ENCODE results near the gene UXT.

UXT gene

GRCh38 chrX:47623540-47624027 is 35.4 kb downstream of the UXT start:
- H3K36me3 ChIP-seq (ENCODE audit: control insufficient read depth, insufficient read depth, low read length), result no peaks in the 10 kb centered on the region
- no peak overlapping the region for H3K27ac ChIP-seq (ENCODE audit: low read depth, low read length)
- H3K27me3 ChIP-seq (ENCODE audit: control insufficient read depth, insufficient read depth, low read length), result no peaks in the 10 kb centered on the region
- H3K4me1 ChIP-seq (ENCODE audit: control insufficient read depth, insufficient read depth, low read length), result no peaks in the 10 kb centered on the region
- no peak overlapping the region for H3K9ac ChIP-seq (ENCODE audit: low read length)
- H3K4me3 ChIP-seq (ENCODE audit: low read length), result peak overlapping the region; percentile 32

- no peaks in the 10 kb centered on the region for H3K36me3 ChIP-seq (ENCODE audit: control insufficient read depth, insufficient read depth, low read length)
- no peak overlapping the region for H3K27ac ChIP-seq (ENCODE audit: low read depth, low read length)
- no peak overlapping the region for H3K4me3 ChIP-seq (ENCODE audit: low read length)
- no peaks in the 10 kb centered on the region for H3K27me3 ChIP-seq (ENCODE audit: control insufficient read depth, insufficient read depth, low read length)
- no peak overlapping the region for H3K9ac ChIP-seq (ENCODE audit: low read length)
- no peaks in the 10 kb centered on the region for H3K4me1 ChIP-seq (ENCODE audit: control insufficient read depth, insufficient read depth, low read length)
Observed at GRCh38 chrX:47621851-47622250, 37.1 kb downstream of the UXT start.

DNA sequence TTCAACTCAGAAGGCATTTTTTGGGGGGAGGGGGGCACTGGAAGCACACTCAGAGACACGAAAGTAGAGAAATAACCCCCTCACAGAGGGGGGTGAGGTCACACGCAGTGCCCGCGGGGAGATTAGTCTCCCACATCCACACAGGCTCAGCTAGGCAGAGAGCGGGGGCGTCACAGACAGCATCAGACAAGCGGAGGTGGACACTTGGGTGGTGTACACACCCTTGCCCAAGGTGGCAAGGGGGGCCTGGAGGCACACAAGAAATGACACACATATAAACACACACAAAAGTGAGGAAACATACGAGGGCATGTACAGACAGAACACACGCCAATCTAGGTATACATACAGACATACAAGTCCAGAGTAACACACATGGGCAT is 38.7 kb downstream of the UXT start:
- no peak overlapping the region for H3K4me3 ChIP-seq (ENCODE audit: low read length)
- no peaks in the 10 kb centered on the region for H3K4me1 ChIP-seq (ENCODE audit: control insufficient read depth, insufficient read depth, low read length)
- H3K27ac ChIP-seq (ENCODE audit: low read depth, low read length), result no peak overlapping the region
- no peak overlapping the region for H3K9ac ChIP-seq (ENCODE audit: low read length)
- H3K27me3 ChIP-seq (ENCODE audit: control insufficient read depth, insufficient read depth, low read length), result no peaks in the 10 kb centered on the region
- no peaks in the 10 kb centered on the region for H3K36me3 ChIP-seq (ENCODE audit: control insufficient read depth, insufficient read depth, low read length)

DNA sequence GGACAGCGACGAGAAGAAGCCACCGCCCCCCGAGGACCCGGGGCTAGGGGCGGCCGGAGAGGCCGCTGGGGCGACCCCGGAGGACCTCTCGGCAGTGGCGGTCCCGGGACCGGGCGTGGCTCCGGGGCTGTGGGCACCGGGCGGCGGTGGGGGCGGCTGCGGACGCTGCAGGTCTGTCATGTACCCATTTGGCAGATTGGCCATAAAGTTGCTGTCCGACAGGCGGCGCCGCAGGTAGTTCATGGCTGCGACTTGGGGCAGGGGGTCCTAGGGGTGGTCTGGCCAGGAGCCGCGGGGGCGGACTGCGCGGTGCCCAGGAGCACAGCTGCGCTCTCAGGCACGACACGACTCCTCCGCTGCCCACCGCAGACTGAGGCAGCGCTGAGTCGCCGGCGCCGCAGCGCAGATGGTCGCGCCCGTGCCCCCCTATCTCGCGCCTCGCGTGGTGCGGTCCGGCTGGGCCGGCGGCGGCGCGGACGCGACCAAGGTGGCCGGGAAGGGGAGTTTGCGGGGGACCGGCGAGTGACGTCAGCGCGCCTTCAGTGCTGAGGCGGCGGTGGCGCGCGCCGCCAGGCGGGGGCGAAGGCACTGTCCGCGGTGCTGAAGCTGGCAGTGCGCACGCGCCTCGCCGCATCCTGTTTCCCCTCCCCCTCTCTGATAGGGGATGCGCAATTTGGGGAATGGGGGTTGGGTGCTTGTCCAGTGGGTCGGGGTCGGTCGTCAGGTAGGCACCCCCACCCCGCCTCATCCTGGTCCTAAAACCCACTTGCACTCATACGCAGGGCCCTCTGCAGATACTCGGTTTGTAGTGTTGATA is 39.3 kb downstream of the UXT start, which contains the start of gene SYN1:
Gene SYN1 (minus strand): TSS at position 372 of the 817 bp plus-strand sequence. CDS start 129 bp downstream, at position 243.
- no peaks in the 10 kb centered on the region for H3K36me3 ChIP-seq (ENCODE audit: control insufficient read depth, insufficient read depth, low read length)
- no peaks in the 10 kb centered on the region for H3K4me1 ChIP-seq (ENCODE audit: control insufficient read depth, insufficient read depth, low read length)
- no peak within 1 kb of the TSS for H3K27ac ChIP-seq (ENCODE audit: low read depth, low read length)
- no peak within 1 kb of the TSS for H3K9ac ChIP-seq (ENCODE audit: low read length)
- no peaks in the 10 kb centered on the region for H3K27me3 ChIP-seq (ENCODE audit: control insufficient read depth, insufficient read depth, low read length)
- H3K4me3 ChIP-seq (ENCODE audit: low read length), result peak within 1 kb of the TSS; percentile 52

- H3K27ac ChIP-seq (ENCODE audit: low read depth, low read length), result no peak overlapping the region
- H3K4me1 ChIP-seq (ENCODE audit: control insufficient read depth, insufficient read depth, low read length), result no peaks in the 10 kb centered on the region
- no peak overlapping the region for H3K9ac ChIP-seq (ENCODE audit: low read length)
- no peaks in the 10 kb centered on the region for H3K36me3 ChIP-seq (ENCODE audit: control insufficient read depth, insufficient read depth, low read length)
- H3K27me3 ChIP-seq (ENCODE audit: control insufficient read depth, insufficient read depth, low read length), result no peaks in the 10 kb centered on the region
- H3K4me3 ChIP-seq (ENCODE audit: low read length), result no peak overlapping the region
Observed at GRCh38 chrX:47618923-47619485, 40.0 kb downstream of the UXT start.

DNA sequence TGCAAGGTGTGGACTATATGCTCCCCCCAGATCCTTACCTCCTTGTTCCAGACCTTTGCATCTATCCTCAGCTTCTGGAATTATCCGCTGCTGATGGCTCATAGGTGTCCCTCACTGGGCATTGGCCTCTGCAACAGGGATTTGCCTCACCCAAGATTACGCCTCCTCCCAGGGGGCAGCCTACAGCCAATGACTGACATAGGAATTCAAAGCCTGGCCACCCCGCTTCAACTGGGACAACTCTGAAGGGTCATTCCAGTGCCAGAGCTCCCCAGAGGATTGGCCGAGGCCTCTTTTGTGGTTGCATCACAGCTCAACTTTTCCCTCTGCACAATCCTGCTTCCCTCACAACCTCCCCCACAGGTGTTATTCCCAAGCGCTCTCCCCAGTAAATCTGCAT is 44.4 kb downstream of the UXT start:
- H3K4me1 ChIP-seq (ENCODE audit: control insufficient read depth, insufficient read depth, low read length), result no peaks in the 10 kb centered on the region
- no peak overlapping the region for H3K27ac ChIP-seq (ENCODE audit: low read depth, low read length)
- no peak overlapping the region for H3K4me3 ChIP-seq (ENCODE audit: low read length)
- H3K27me3 ChIP-seq (ENCODE audit: control insufficient read depth, insufficient read depth, low read length), result no peaks in the 10 kb centered on the region
- H3K36me3 ChIP-seq (ENCODE audit: control insufficient read depth, insufficient read depth, low read length), result no peaks in the 10 kb centered on the region
- no peak overlapping the region for H3K9ac ChIP-seq (ENCODE audit: low read length)

- H3K27me3 ChIP-seq (ENCODE audit: control insufficient read depth, insufficient read depth, low read length), result no peaks in the 10 kb centered on the region
- H3K27ac ChIP-seq (ENCODE audit: low read depth, low read length), result no peak overlapping the region
- H3K4me3 ChIP-seq (ENCODE audit: low read length), result no peak overlapping the region
- H3K4me1 ChIP-seq (ENCODE audit: control insufficient read depth, insufficient read depth, low read length), result no peaks in the 10 kb centered on the region
- no peak overlapping the region for H3K9ac ChIP-seq (ENCODE audit: low read length)
- H3K36me3 ChIP-seq (ENCODE audit: control insufficient read depth, insufficient read depth, low read length), result no peaks in the 10 kb centered on the region
Observed at GRCh38 chrX:47613082-47613481, 45.9 kb downstream of the UXT start.

DNA sequence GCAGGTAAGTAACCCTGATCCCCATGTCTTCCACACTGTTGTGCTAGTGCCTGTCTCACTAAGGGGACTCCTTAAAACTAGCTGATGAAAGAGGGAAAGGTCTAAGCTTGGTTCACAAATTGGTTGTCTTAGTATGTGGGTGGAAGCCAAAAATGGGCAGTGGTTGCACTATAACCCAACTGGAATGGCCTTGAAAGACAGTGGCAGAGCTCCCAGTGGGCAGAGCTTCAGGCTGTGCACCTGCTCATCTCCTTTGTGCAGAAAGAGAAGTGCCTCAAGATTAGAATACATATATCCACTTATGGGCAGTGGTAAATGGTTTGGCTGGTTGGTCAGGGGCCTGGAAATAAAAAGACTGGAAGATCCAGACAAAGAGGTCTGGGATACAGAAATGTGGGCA is 46.6 kb downstream of the UXT start:
- H3K36me3 ChIP-seq (ENCODE audit: control insufficient read depth, insufficient read depth, low read length), result no peaks in the 10 kb centered on the region
- H3K27ac ChIP-seq (ENCODE audit: low read depth, low read length), result no peak overlapping the region
- no peaks in the 10 kb centered on the region for H3K4me1 ChIP-seq (ENCODE audit: control insufficient read depth, insufficient read depth, low read length)
- H3K9ac ChIP-seq (ENCODE audit: low read length), result no peak overlapping the region
- no peaks in the 10 kb centered on the region for H3K27me3 ChIP-seq (ENCODE audit: control insufficient read depth, insufficient read depth, low read length)
- H3K4me3 ChIP-seq (ENCODE audit: low read length), result no peak overlapping the region

DNA sequence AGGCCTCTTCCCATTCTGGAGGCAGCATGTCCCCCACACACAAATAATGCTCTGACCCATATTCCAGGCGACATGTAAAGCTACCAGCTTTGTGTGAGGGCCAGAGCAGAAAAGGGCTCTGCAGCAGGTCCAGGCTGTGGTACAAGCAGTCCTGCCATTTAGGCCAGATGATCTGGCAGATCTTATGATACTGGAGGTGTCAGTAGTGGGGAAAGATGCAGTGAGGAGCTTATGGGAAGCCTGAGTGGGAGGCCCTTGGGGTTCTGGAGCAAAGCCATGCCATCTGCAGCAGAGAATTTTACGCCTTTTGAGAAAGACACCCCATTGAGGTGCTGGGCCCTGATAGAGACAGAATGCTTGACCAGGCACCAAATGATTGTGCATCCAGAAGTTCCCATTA is 47.1 kb downstream of the UXT start:
- no peaks in the 10 kb centered on the region for H3K36me3 ChIP-seq (ENCODE audit: control insufficient read depth, insufficient read depth, low read length)
- no peak overlapping the region for H3K4me3 ChIP-seq (ENCODE audit: low read length)
- H3K9ac ChIP-seq (ENCODE audit: low read length), result no peak overlapping the region
- no peaks in the 10 kb centered on the region for H3K4me1 ChIP-seq (ENCODE audit: control insufficient read depth, insufficient read depth, low read length)
- no peaks in the 10 kb centered on the region for H3K27me3 ChIP-seq (ENCODE audit: control insufficient read depth, insufficient read depth, low read length)
- H3K27ac ChIP-seq (ENCODE audit: low read depth, low read length), result no peak overlapping the region

- Histone ChIP-seq H3K4me3 (ENCODE audit: low read length) (no peak overlapping the region), H3K27me3 (ENCODE audit: control insufficient read depth, insufficient read depth, low read length) (no peaks in the 10 kb centered on the region), H3K36me3 (ENCODE audit: control insufficient read depth, insufficient read depth, low read length) (no peaks in the 10 kb centered on the region), H3K4me1 (ENCODE audit: control insufficient read depth, insufficient read depth, low read length) (no peaks in the 10 kb centered on the region), H3K9ac (ENCODE audit: low read length) (no peak overlapping the region), H3K27ac (ENCODE audit: low read depth, low read length) (no peak overlapping the region)
Observed at GRCh38 chrX:47611489-47611888, 47.5 kb downstream of the UXT start.

DNA sequence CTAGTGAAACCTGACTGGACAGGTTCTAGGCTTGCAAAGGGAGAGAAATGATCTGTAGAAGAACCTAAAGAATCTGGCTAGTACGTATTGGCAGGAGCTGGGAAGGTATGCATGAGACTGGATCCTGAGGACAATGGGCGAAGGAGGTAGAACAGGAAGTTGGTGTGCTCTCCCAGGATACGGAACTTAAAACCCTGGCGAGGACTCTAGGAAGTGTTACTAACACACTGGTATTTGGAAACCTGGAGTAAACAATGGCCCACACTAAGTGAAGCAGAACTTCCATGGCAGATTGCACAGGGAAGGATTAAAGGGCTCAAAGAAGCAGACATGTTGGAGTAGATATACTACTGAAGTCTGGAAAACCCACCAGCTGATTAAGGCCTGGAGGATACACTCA is 48.5 kb downstream of the UXT start:
- H3K36me3 ChIP-seq (ENCODE audit: control insufficient read depth, insufficient read depth, low read length), result no peaks in the 10 kb centered on the region
- no peak overlapping the region for H3K9ac ChIP-seq (ENCODE audit: low read length)
- H3K27ac ChIP-seq (ENCODE audit: low read depth, low read length), result no peak overlapping the region
- H3K4me1 ChIP-seq (ENCODE audit: control insufficient read depth, insufficient read depth, low read length), result no peaks in the 10 kb centered on the region
- H3K27me3 ChIP-seq (ENCODE audit: control insufficient read depth, insufficient read depth, low read length), result no peaks in the 10 kb centered on the region
- no peak overlapping the region for H3K4me3 ChIP-seq (ENCODE audit: low read length)

- Histone ChIP-seq H3K36me3 (ENCODE audit: control insufficient read depth, insufficient read depth, low read length) (no peaks in the 10 kb centered on the region), H3K27ac (ENCODE audit: low read depth, low read length) (no peak overlapping the region), H3K27me3 (ENCODE audit: control insufficient read depth, insufficient read depth, low read length) (no peaks in the 10 kb centered on the region), H3K9ac (ENCODE audit: low read length) (no peak overlapping the region), H3K4me3 (ENCODE audit: low read length) (no peak overlapping the region), H3K4me1 (ENCODE audit: control insufficient read depth, insufficient read depth, low read length) (no peaks in the 10 kb centered on the region)
Observed at GRCh38 chrX:47608130-47608810, 50.7 kb downstream of the UXT start.

Measured in rectal smooth muscle tissue (tissue), 1 donor.